Gastroesophageal sphincter (tissue), 4 donors: ENCODE measurements around the gene GTF2F2. TPM values are rescaled to one million over a fixed set of nuclear protein-coding genes. Genes with fewer than 3 reads are reported as not detected.

ENCODE experiments used
- ATAC-seq: fragments of 150-250 bp; one replicate; pipeline ENCODE4 v1.9.1; 2016; ENCODE audit warnings: mild to moderate bottlenecking, moderate library complexity
- H3K27ac ChIP-seq, 4 donors: fragments of 200-600 bp; sonication (generic) in 3 of 4; 1 replicate in 3 of 4; 2 replicates in 1 of 4; pipeline ENCODE4 v1.5.1; 2016 to 2019
- H3K27me3 ChIP-seq: fragments of 200-600 bp; sonication (generic); one replicate; pipeline ENCODE4 v1.5.1; 2019
- H3K36me3 ChIP-seq, 2 donors: fragments of 200-600 bp; sonication (generic); one replicate each; pipeline ENCODE4 v1.5.1; 2019; ENCODE audit warnings: control low read depth in 1 of 2
- H3K4me1 ChIP-seq, 3 donors: fragments of 200-600 bp; sonication (generic); 1 replicate in 2 of 3; 2 replicates in 1 of 3; pipeline ENCODE4 v1.5.1; 2016 to 2019; ENCODE audit warnings: control low read depth in 2 of 3
- H3K4me3 ChIP-seq, 2 donors: fragments of 200-600 bp; sonication (generic); one replicate each; pipeline ENCODE4 v1.5.1; 2019; ENCODE audit warnings: mild to moderate bottlenecking in 1 of 2, moderate library complexity in 1 of 2
- H3K9me3 ChIP-seq, 3 donors: fragments of 200-600 bp; sonication (generic); one replicate each; pipeline ENCODE4 v1.5.1; 2017 to 2019; ENCODE audit warnings: control low read depth in 2 of 3
- EP300 ChIP-seq: sonication (generic); formaldehyde crosslinking; IDR thresholded peaks from one replicate; pipeline ENCODE4 v1.6.1; 2017; ENCODE audit warnings: antibody characterized with exemption, mild to moderate bottlenecking
- POLR2A ChIP-seq, 2 donors: fragments of 450-650 bp; IDR thresholded peaks; one replicate each; pipeline ENCODE4 v1.6.1; 2017; ENCODE audit warnings: antibody characterized with exemption in 2 of 2, mild to moderate bottlenecking in 2 of 2, moderate library complexity in 1 of 2
- POLR2AphosphoS5 ChIP-seq: sonication (generic); formaldehyde crosslinking; IDR thresholded peaks from one replicate; pipeline ENCODE4 v1.6.1; 2017; ENCODE audit warnings: antibody characterized with exemption
- WGBS, 2 donors: methylation state at CpG; one replicate each; pipeline ENCODE4 v1.1.5; 2018; ENCODE audit warnings: low coverage in 1 of 2; 5-methylcytosine and 5-hydroxymethylcytosine counted together
- total RNA-seq, 4 donors: library from RNA; depleted of rRNA; stranded (reverse); fragments of >200 nt; gene quantifications; one replicate each; pipeline ENCODE4 v1.1.0, GENCODE V29; 2016
- TF ChIP-seq, protein P1 (sequence below), 4 experiments: fragments of 200-600 bp in 2 of 4; fragments of 450-650 bp in 2 of 4; sonication (generic) in 1 of 4; IDR thresholded peaks; one replicate each; pipeline ENCODE4 v1.5.1; 2017 to 2019; ENCODE audit warnings: antibody characterized with exemption in 4 of 4, mild to moderate bottlenecking in 2 of 4, moderate library complexity in 2 of 4

Gene GTF2F2
- total RNA-seq, 4 donors from 2014 or later, result 15.3 to 19.6 (median 17.7) TPM

DNA sequence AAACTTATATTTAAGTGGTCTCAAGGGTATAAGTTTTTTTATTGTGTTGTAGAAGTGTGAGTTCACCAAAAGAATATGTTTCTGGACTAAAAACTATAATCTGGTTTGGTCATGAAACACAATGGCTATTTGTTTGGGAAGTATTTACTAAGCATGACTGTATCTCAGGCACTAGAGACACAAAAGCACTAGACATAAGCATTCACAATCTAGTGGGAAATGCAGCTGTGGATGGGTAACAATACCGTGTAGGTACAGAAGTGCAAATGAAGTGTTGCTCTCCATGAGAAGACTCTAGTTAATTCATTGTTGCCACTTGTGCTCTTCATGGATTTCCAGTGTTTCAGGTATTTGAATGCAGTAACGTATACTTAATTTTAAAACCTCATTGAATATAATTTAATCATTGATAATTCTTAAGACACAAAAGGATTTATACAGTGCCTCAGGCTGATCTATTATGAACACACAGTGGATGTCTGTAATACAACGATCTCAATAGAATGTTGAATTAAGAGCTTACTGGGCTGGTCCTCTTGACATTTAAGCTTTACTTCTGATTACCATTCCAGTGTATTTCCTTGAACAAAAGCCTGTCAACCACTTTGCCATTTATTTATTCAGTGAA, 169.7 kb downstream of the GTF2F2 start:
- no peaks in the 10 kb centered on the region for H3K4me1 ChIP-seq
- H3K36me3 ChIP-seq, result peaks cover 0 to 33% of the 10 kb centered on the region in 2 donors
- WGBS, 2 donors, result 83 to 88% methylated on average over 3 of the region's 3 CpGs
- TF ChIP-seq POLR2AphosphoS5 (no peak), POLR2A (IDR thresholded peaks at IDR 0.05) (no peak), EP300 (no peak)
- TF ChIP-seq, protein P1, sequence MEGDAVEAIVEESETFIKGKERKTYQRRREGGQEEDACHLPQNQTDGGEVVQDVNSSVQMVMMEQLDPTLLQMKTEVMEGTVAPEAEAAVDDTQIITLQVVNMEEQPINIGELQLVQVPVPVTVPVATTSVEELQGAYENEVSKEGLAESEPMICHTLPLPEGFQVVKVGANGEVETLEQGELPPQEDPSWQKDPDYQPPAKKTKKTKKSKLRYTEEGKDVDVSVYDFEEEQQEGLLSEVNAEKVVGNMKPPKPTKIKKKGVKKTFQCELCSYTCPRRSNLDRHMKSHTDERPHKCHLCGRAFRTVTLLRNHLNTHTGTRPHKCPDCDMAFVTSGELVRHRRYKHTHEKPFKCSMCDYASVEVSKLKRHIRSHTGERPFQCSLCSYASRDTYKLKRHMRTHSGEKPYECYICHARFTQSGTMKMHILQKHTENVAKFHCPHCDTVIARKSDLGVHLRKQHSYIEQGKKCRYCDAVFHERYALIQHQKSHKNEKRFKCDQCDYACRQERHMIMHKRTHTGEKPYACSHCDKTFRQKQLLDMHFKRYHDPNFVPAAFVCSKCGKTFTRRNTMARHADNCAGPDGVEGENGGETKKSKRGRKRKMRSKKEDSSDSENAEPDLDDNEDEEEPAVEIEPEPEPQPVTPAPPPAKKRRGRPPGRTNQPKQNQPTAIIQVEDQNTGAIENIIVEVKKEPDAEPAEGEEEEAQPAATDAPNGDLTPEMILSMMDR (IDR thresholded peaks at IDR 0.05), result no peak
- no peaks in the 10 kb centered on the region for H3K27me3 ChIP-seq
- H3K9me3 ChIP-seq, result no peaks in the 10 kb centered on the region
- no peak overlapping the region for H3K27ac ChIP-seq
- H3K4me3 ChIP-seq, result no peak overlapping the region
- ATAC-seq, result no peak

GRCh38 chr13:45292176-45292575, 171.9 kb downstream of the GTF2F2 start:
- Histone ChIP-seq H3K4me1 (no peaks in the 10 kb centered on the region), H3K4me3 (no peak overlapping the region), H3K27me3 (no peaks in the 10 kb centered on the region), H3K27ac (no peak overlapping the region), H3K9me3 (no peaks in the 10 kb centered on the region), H3K36me3 (peaks cover 0 to 14% of the 10 kb centered on the region in 2 donors)
- no peak for ATAC-seq
- TF ChIP-seq POLR2AphosphoS5 (no peak), EP300 (no peak), POLR2A (IDR thresholded peaks at IDR 0.05) (no peak)
- TF ChIP-seq, protein P1 (IDR thresholded peaks at IDR 0.05), result no peak
- 100% methylated on average over 1 of the region's 1 CpG for WGBS, 2 donors

GRCh38 chr13:45295536-45295935, 175.2 kb downstream of the GTF2F2 start:
- peaks cover under 1% of the 10 kb centered on the region for H3K27me3 ChIP-seq
- ATAC-seq, result no peak
- H3K4me3 ChIP-seq, result no peak overlapping the region
- WGBS, 2 donors, result 63 to 91% methylated on average over 2 to 7 of the region's 7 CpGs
- H3K36me3 ChIP-seq, result no peaks in the 10 kb centered on the region
- H3K4me1 ChIP-seq, result no peaks in the 10 kb centered on the region
- no peaks in the 10 kb centered on the region for H3K9me3 ChIP-seq
- no peak overlapping the region for H3K27ac ChIP-seq
- no peak for TF ChIP-seq EP300
- TF ChIP-seq POLR2A (IDR thresholded peaks at IDR 0.05), result no peak
- no peak for TF ChIP-seq POLR2AphosphoS5
- TF ChIP-seq, protein P1 (IDR thresholded peaks at IDR 0.05), result no peak

DNA sequence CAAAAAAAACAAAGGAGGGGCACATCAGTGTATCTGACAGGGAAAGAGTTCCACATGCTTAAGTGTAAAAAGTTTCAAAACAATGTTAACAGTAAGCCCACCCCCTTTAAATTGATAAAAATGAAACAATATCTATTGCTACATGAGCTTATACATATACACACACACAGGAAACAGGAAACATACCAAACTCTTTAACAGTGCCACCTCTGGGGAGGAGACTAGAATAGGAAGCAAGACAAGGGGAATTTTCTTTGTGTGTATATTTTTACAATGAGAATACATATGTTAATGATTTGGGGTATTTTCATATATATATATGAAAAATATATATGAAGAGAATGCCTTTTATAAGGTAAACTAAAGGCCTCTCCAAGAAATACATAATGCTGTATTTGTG, 175.9 kb downstream of the GTF2F2 start:
- Histone ChIP-seq H3K9me3 (no peaks in the 10 kb centered on the region), H3K27ac (no peak overlapping the region), H3K36me3 (no peaks in the 10 kb centered on the region), H3K4me3 (no peak overlapping the region), H3K27me3 (peaks cover 8% of the 10 kb centered on the region), H3K4me1 (no peaks in the 10 kb centered on the region)
- TF ChIP-seq POLR2AphosphoS5 (no peak), EP300 (no peak)
- TF ChIP-seq, protein P1 (IDR thresholded peaks at IDR 0.05), result no peak
- ATAC-seq, result no peak

DNA sequence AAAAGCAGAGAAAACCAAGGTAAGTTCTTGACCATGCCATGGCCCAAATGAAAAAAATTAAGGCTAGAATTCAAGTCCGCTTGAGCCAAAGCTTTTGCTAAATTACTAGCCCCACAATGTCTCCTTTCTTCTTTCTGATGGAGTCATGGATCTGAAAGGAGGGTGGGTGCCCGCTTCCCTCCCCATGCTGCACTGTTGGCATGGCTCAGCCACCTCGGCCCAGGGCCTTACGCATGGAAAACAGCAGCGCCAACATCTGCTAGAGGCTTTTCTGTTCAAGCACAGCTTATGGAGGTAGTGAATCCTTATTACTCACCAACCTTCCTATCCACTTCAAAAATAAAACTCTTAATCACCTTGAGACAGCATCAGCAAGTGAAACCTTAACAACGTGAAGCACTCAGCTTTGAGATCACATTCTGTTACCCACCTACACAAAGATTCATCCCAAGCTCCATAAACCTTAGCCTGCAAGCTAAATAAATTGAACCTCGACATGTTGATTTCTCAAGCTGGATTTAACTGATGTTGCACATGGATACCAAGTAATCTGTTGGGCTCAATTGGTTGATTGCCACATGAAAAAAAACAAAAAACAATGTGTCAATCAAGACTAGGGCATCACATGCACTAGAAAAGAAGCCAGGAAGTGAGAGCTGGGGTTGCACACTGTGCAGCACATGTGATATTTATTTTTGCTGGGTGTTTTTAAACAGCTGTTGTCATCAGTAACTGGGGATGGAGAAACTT, 177.3 kb downstream of the GTF2F2 start:
- TF ChIP-seq EP300, result no peak
- no peak for TF ChIP-seq POLR2A (IDR thresholded peaks at IDR 0.05)
- TF ChIP-seq POLR2AphosphoS5, result no peak
- TF ChIP-seq, protein P1 (IDR thresholded peaks at IDR 0.05), result no peak
- Histone ChIP-seq H3K4me3 (no peak overlapping the region), H3K27me3 (peaks cover 18% of the 10 kb centered on the region), H3K4me1 (no peaks in the 10 kb centered on the region), H3K9me3 (no peaks in the 10 kb centered on the region), H3K27ac (no peak overlapping the region), H3K36me3 (no peaks in the 10 kb centered on the region)
- no peak for ATAC-seq
- 67 to 73% methylated on average over 3 to 6 of the region's 7 CpGs for WGBS, 2 donors
